GM13977 (cell line): ENCODE measurements around the gene PLEK.

Experiments used
- DNase-seq: peaks from one replicate; pipeline ENCODE4 v3.0.0; 2012; ENCODE audit warnings: low spot score
- in situ Hi-C: fragments of 300-500 bp; cut with MboI; formaldehyde crosslinking; loops from one replicate; pipeline ENCODE4 v1.12.0; 2022; ENCODE audit warnings: low sequenced_read_pairs, low pct_unique_long_range_greater_than_20kb, mixed read lengths, inconsistent platforms; ENCODE audit not compliant: unreplicated experiment
- TF ChIP-seq, protein P1 (sequence below): IDR thresholded peaks from 2 replicates; pipeline ENCODE4 v1.5.1; 2012; ENCODE audit warnings: mild to moderate bottlenecking, control low read depth; ENCODE audit not compliant: insufficient read depth; ENCODE audit errors: extremely low read depth, missing control alignments

Gene PLEK

GRCh38 chr2:68362749-68363148, 2.3 kb upstream of the PLEK start:
- in situ Hi-C loops, result no loop called here
- no peak for DNase-seq
- TF ChIP-seq, protein P1, sequence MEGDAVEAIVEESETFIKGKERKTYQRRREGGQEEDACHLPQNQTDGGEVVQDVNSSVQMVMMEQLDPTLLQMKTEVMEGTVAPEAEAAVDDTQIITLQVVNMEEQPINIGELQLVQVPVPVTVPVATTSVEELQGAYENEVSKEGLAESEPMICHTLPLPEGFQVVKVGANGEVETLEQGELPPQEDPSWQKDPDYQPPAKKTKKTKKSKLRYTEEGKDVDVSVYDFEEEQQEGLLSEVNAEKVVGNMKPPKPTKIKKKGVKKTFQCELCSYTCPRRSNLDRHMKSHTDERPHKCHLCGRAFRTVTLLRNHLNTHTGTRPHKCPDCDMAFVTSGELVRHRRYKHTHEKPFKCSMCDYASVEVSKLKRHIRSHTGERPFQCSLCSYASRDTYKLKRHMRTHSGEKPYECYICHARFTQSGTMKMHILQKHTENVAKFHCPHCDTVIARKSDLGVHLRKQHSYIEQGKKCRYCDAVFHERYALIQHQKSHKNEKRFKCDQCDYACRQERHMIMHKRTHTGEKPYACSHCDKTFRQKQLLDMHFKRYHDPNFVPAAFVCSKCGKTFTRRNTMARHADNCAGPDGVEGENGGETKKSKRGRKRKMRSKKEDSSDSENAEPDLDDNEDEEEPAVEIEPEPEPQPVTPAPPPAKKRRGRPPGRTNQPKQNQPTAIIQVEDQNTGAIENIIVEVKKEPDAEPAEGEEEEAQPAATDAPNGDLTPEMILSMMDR, result no peak

DNA sequence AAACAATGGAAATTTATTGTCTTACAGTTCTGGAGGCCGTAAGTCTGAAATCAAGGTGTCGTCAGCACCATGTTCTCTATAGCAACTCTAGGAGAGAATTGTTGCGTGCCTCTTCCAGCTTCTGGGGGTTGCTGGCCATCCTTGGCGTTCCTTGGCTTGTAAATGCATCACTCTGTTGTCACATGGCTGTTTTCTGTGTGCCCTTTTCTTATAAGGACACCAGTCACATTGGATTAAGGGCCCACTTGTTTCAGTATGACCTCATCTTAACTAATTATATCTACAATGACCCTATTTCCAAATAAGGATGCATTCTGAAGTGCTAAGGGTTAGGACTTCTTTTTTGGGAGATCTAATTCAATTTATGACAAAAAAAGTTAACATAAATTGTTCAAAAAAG, 1.4 kb upstream of the PLEK start:
- TF ChIP-seq, protein P1, result no peak
- no peak for DNase-seq
- in situ Hi-C loops, result no loop called here

- in situ Hi-C loops, result loop anchor here (5.0 kb wide), 1 partner anchor 76 kb away; no protein-coding TSS in a partner anchor
- TF ChIP-seq, protein P1, result no peak
- no peak for DNase-seq
These were observed 1.0 kb downstream of the PLEK start for GRCh38 chr2:68366083-68366560.

GRCh38 chr2:68367953-68368653, 3.0 kb downstream of the PLEK start:
- DNase-seq, result no peak
- TF ChIP-seq, protein P1, result no peak
- in situ Hi-C loops, result loop anchor here (5.0 kb wide), 1 partner anchor 74 kb away; no protein-coding TSS in a partner anchor

- TF ChIP-seq, protein P1, result no peak
- in situ Hi-C loops, result loop anchor here (5.0 kb wide), 1 partner anchor 74 kb away; no protein-coding TSS in a partner anchor
- DNase-seq, result no peak
These were observed 3.7 kb downstream of the PLEK start for GRCh38 chr2:68368654-68369336.

- in situ Hi-C loops, result loop anchor here (5.0 kb wide), 1 partner anchor 73 kb away; no protein-coding TSS in a partner anchor
- TF ChIP-seq, protein P1, result no peak
- no peak for DNase-seq
These were observed 4.3 kb downstream of the PLEK start for GRCh38 chr2:68369337-68369734.
